ENCODE data around the gene IGSF23. TPM values are rescaled to one million over a fixed set of nuclear protein-coding genes. Genes with fewer than 3 reads are reported as not detected.
"Not testable (repeated sequence)": the region's sequence is repeated elsewhere in the genome, so short reads cannot be mapped to it uniquely, and the experiment has no call there.

The IGSF23 gene
- total RNA-seq, 6 experiments from 2014 or later = 4.4 to 15.2 (median 9.0) TPM

DNA sequence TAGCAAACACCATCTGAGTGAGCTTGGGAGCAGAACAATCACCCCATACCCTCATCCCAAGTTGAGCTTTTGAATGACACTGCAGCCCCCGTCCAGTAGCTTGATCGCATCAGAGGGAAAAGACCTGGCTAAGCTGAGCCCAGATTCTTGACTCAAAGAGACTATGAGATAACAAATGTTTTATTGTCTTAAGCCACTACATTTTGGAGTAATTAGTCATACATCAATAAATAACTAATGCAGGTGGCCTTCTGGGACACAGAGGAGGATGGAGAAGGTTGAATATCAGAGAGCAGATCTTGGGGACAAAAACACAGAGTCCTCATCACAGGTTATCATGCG is 24.6 kb upstream of the IGSF23 start:
- Histone ChIP-seq H3K27ac (no peak overlapping the region), H3K36me3 (no peaks in the 10 kb centered on the region), H3K4me3 (no peak overlapping the region), H3K27me3 (no peaks in the 10 kb centered on the region), H3K4me1 (no peaks in the 10 kb centered on the region), H3K9me3 (no peaks in the 10 kb centered on the region)
- intact Hi-C loops (cut with DNase I) = loop anchor here in 1 of 2 donors (10.0 kb wide), 1 partner anchor 66 kb away; no protein-coding TSS in a partner anchor
- DNase-seq = no peak
- 79% methylated on average over 3 of the region's 3 CpGs for WGBS (ENCODE audit: insufficient coverage, low coverage, low lambda C conversion rate, missing lambda C conversion rate)
- no peak for ATAC-seq
- TF ChIP-seq POLR2A (IDR thresholded peaks at IDR 0.05) = no peak
- TF ChIP-seq, protein P1, sequence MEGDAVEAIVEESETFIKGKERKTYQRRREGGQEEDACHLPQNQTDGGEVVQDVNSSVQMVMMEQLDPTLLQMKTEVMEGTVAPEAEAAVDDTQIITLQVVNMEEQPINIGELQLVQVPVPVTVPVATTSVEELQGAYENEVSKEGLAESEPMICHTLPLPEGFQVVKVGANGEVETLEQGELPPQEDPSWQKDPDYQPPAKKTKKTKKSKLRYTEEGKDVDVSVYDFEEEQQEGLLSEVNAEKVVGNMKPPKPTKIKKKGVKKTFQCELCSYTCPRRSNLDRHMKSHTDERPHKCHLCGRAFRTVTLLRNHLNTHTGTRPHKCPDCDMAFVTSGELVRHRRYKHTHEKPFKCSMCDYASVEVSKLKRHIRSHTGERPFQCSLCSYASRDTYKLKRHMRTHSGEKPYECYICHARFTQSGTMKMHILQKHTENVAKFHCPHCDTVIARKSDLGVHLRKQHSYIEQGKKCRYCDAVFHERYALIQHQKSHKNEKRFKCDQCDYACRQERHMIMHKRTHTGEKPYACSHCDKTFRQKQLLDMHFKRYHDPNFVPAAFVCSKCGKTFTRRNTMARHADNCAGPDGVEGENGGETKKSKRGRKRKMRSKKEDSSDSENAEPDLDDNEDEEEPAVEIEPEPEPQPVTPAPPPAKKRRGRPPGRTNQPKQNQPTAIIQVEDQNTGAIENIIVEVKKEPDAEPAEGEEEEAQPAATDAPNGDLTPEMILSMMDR (IDR thresholded peaks at IDR 0.05) = no peak

DNA sequence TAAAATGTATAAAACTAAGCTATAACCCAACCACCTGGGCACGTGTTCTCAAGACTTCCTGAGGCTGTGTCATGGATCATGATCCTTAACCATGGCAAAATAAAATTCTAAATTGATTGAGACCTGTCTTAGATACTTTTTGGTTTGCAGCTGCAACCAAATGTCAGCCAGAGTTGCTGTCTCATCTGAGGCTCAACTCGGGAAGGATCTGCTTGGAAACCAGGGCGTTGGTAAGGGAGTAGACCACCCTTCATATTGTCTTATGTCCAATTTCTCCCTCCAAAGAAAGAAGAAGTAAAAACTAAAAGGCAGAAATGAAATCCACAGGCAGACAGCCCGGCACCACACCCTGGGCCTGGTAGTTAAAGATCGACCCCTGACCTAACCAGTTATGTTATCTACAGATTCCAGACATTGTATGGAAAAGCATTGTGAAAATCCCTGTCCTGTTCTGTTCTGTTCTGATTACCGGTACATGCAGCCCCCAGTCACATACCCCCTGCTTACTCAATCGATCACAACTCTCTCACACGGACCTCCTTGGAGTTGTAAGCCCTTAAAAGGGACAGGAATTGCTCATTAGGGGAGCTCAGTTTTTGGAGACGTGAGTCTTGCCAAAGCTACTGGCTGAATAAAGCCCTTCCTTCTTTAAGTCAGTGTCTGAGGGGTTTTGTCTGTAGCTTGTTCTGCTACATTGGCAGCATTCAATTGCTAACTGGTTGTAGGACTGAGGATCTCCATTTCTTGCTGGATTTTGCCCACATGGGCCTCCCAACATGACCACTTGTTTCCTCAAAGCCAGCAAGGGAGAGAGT is 22.9 kb upstream of the IGSF23 start:
- Histone ChIP-seq H3K9me3 (no peaks in the 10 kb centered on the region), H3K4me1 (no peaks in the 10 kb centered on the region), H3K27me3 (no peaks in the 10 kb centered on the region), H3K36me3 (no peaks in the 10 kb centered on the region), H3K27ac (no peak overlapping the region), H3K4me3 (no peak overlapping the region)
- no peak for TF ChIP-seq POLR2A (IDR thresholded peaks at IDR 0.05)
- TF ChIP-seq, protein P1 (IDR thresholded peaks at IDR 0.05) = no peak
- DNase-seq = no peak
- intact Hi-C loops (cut with DNase I) = no loop called here
- no peak for ATAC-seq
- WGBS (ENCODE audit: insufficient coverage, low coverage, low lambda C conversion rate, missing lambda C conversion rate) = 76% methylated on average over 9 of the region's 9 CpGs

DNA sequence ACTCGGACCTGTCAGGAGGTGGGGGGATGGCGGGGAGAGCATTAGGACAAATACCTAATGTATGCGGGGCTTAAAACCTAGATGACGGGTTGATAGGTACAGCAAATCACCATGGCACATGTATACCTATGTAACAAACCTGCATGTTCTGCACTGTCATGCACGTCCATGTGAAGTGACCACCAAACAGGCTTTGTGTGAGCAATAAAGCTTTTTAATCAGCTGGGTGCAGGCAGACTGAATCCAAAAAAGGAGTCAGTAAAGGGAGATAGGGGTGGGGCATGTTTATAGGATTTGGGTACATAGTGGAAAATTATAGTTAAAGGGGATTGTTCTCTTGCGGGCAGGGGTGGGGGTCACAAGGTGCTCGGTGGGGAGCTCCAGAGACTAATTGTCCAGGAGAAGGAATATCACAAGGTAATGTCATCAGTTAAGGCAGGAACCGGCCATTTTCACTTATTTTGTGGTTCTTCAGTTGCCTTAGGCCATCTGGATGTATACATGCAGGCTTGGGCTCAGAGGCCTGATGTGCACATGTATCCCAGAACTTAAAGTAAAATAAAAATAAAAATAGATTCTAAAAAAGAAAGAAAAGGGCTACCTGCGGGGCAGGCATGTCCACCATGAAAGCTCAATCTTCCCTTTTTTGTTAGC is 21.9 kb upstream of the IGSF23 start:
- ATAC-seq; intact Hi-C loops (cut with DNase I); DNase-seq; H3K4me1 ChIP-seq; H3K9me3 ChIP-seq; H3K36me3 ChIP-seq; H3K4me3 ChIP-seq; H3K27ac ChIP-seq; H3K27me3 ChIP-seq: not testable (repeated sequence)
- 85% methylated on average over 9 of the region's 9 CpGs for WGBS (ENCODE audit: insufficient coverage, low coverage, low lambda C conversion rate, missing lambda C conversion rate)

DNA sequence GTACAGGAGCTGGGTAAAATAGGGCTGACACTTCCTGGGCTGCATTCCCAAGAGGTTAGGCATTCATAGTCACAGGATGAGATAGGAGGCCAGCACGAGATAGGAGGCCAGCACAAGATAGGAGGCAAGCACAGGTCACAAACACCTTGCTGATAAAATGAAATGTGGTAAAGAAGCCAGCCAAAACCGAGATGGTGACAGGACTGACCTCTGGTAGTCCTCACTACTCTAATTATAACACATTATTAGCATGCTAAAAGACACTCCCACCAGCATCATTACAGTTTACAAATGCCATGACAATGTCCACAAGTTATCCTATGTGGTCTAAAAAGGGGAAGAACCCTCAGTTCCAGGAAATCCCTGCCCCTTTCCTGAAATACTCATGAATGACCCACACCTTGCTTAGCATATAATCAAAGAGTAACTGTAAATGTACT is 20.9 kb upstream of the IGSF23 start:
- no peaks in the 10 kb centered on the region for H3K36me3 ChIP-seq
- H3K27ac ChIP-seq = no peak overlapping the region
- WGBS (ENCODE audit: insufficient coverage, low coverage, low lambda C conversion rate, missing lambda C conversion rate) = 9% methylated on average over 2 of the region's 2 CpGs
- intact Hi-C loops (cut with DNase I) = no loop called here
- peak in 2 of 4 donors; percentile 15 to 61 for ATAC-seq
- TF ChIP-seq, protein P1 (IDR thresholded peaks at IDR 0.05) = no peak
- no peak for TF ChIP-seq POLR2A (IDR thresholded peaks at IDR 0.05)
- H3K27me3 ChIP-seq = no peaks in the 10 kb centered on the region
- H3K4me3 ChIP-seq = no peak overlapping the region
- no peaks in the 10 kb centered on the region for H3K9me3 ChIP-seq
- H3K4me1 ChIP-seq = peaks cover 0 to 6% (median 0%) of the 10 kb centered on the region in 4 donors
- peak in 1 of 3 donors; percentile 54 for DNase-seq

DNA sequence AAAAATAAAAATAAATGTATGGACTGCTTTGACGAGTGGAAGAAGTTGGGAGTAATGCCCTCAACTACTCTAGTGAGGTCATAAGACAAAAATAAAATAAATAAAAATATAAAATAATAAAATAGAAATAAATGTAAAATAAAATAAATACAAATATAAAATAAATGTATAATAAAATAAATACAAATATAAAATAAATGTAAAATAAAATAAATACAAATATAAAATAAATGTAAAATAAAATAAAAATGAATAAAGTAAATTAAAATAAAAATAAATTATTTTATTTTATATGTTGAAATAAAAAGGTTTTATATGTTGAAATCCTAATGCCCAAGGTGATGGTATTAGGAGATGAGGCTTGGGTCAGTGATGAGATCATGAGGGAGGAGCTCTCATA is 20.1 kb upstream of the IGSF23 start:
- Histone ChIP-seq H3K4me3 (no peak overlapping the region), H3K27me3 (no peaks in the 10 kb centered on the region), H3K4me1 (peaks cover 0 to 6% (median 0%) of the 10 kb centered on the region in 4 donors), H3K9me3 (no peaks in the 10 kb centered on the region), H3K27ac (no peak overlapping the region), H3K36me3 (no peaks in the 10 kb centered on the region)
- DNase-seq (no peak), ATAC-seq (no peak)
- 89% methylated on average over 1 of the region's 1 CpG for WGBS (ENCODE audit: insufficient coverage, low coverage, low lambda C conversion rate, missing lambda C conversion rate)
- no peak for TF ChIP-seq POLR2A (IDR thresholded peaks at IDR 0.05)
- TF ChIP-seq, protein P1 (IDR thresholded peaks at IDR 0.05) = no peak
- intact Hi-C loops (cut with DNase I) = no loop called here

DNA sequence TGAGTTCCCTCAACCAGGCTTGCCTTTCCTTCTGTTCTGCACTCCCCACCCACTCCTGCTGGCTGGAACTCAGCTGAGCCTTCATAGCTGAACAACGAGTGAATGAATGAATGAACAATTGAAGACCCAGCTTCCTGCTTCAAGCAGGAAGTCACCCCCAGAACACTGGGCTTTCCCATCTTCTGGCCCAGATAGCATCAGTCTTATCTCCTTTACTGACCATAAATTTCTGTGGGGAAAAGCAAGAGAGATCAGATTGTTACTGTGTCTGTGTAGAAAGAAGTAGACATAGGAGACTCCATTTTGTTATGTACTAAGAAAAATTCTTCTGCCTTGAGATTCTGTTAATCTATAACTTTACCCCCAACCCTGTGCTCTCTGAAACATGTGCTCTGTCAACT is 19.5 kb upstream of the IGSF23 start:
- DNase-seq; H3K4me1 ChIP-seq; H3K36me3 ChIP-seq; intact Hi-C loops (cut with DNase I); H3K27me3 ChIP-seq; H3K27ac ChIP-seq; H3K4me3 ChIP-seq; ATAC-seq; H3K9me3 ChIP-seq: not testable (repeated sequence)
- WGBS (ENCODE audit: insufficient coverage, low coverage, low lambda C conversion rate, missing lambda C conversion rate) = 33% methylated on average over 1 of the region's 1 CpG
